ENCODE measurements around the gene SUPT16H. TPM values are rescaled to one million over a fixed set of nuclear protein-coding genes. Genes with fewer than 3 reads are reported as not detected.
"Not testable (repeated sequence)": the region's sequence is repeated elsewhere in the genome, so short reads cannot be mapped to it uniquely, and the experiment has no call there.

SUPT16H gene
- polyA plus RNA-seq, 3 donors from 2014 or later, result 43.2 to 91.2 (median 59.3) TPM

DNA sequence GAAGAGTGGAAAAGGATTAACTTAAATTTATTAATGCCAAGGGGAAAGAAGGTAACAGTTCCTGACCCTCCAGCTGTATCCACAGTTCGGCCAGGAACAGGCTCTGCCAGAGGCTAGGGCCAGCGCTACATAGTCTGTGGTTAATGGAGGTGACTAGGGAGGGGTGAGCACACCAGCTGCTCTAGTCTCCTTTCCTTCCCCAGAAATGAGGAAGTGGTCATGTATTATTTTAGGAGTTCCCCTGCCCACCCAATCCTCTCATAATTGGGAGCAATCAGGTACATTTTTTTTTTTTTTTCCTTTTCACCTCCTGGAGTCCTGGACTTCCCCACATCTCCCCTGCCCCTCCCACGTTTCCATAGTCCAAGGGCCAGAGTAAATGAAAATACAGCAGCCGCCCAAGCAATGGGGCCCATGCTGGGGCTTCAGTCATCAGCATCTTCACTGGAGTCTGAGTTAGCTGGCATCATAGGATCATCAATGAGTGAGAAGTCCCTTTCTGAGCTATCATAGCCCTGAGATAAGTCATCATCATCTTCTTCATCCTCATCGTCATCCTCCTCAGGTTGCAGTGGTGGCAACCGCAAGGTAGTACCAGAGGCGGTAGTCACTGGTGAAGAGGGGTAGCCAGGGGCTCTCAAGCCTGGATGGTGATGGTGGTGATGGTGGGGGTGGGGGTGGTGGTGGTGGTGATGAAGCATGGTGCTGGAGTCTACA, 1.5 kb upstream of the SUPT16H start:
- Mint-ChIP-seq H3K9me3 (no peaks in the 10 kb centered on the region), H3K4me1 (peaks cover 28 to 43% of the 10 kb centered on the region in 2 donors), H3K27ac (peak overlapping the region; percentile 98 to 99 (median 99)), H3K4me3 (peak overlapping the region in 3 of 5 donors; percentile 96 to 97 (median 97)), H3K36me3 (peaks cover 0 to 8% (median 3%) of the 10 kb centered on the region in 3 donors), H3K27me3 (ENCODE audit: low read depth in 3 of 3) (peaks cover 11 to 20% (median 16%) of the 10 kb centered on the region in 3 donors)
- DNase-seq, result no peak

DNA sequence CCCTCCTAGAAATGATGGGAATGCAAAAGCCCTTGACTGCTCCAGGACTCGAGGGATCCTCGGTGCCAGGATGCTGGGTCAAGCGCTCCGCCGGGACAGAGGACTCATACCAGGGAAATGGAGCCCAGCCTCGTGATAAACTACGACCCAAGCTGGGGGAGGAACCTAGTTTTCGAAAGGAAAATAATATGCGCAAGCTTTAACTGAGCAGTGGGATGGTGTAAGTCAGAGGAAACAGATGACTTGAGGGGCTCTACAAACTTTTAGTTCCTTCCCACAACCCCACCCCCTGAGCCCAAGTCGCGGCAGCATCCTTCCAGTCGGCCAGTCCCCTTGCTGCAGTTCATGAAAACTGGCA, 654 bp upstream of the SUPT16H start:
- Mint-ChIP-seq H3K36me3 (peaks cover 0 to 7% (median 3%) of the 10 kb centered on the region in 3 donors), H3K27me3 (ENCODE audit: low read depth in 3 of 3) (peaks cover 11 to 20% (median 16%) of the 10 kb centered on the region in 3 donors), H3K9me3 (no peaks in the 10 kb centered on the region), H3K4me3 (peak overlapping the region; percentile 96 to 100 (median 97)), H3K4me1 (peaks cover 28 to 50% of the 10 kb centered on the region in 2 donors), H3K27ac (peak overlapping the region; percentile 98 to 99 (median 99))
- DNase-seq, result no peak

DNA sequence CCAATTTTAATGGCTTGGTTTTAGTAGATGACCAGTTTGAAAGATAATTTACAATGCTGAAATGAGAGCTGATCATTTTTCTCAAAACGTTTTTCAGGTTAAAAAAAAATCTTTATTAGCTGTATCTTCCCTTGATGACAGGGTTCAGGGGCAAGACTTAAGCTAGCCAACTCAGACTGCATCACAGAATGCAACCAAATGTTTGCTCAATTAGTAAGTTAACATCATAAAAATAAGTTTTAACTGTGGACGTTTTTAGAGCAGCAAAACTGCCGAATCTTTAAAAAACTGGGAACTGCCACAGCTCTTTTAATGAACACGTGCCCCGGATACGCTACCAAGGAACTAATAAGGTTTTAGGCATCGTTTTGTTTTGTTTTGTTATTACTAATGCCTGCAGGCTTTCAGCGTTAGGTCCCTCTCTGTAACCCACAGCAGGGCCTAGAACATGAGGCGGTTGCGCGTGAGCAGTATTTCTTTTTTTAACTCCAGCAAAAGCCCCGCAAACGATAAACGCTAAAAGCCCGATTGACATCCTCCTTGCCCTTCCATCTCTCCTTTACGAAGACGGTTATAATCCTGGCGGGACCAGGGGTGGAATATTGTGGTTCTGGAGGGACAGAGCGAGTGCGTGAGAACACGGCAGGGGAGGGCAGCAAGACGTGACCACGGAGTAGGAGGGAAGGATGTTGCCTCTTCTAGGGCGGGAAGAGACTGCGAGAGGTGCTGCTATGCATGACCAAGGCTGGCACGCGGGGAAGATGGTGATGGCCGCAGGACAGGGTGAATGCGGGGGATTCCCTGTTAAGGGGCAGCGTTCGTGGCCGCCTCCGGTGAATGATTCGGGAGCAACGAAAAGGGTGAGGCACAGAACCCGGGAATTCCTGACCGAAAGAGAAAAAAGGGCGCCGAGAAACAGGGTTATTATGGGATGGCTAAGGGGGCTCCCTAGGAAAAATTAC, 652 bp downstream of the SUPT16H start:
- H3K4me3 Mint-ChIP-seq, result peak overlapping the region; percentile 96 to 100 (median 97)
- peak overlapping the region; percentile 98 to 99 (median 99) for H3K27ac Mint-ChIP-seq
- peaks cover 30 to 59% of the 10 kb centered on the region in 2 donors for H3K4me1 Mint-ChIP-seq
- no peaks in the 10 kb centered on the region for H3K9me3 Mint-ChIP-seq
- peaks cover 0 to 6% (median 0%) of the 10 kb centered on the region in 3 donors for H3K36me3 Mint-ChIP-seq
- peak; percentile 42 to 50 (median 50) for DNase-seq
- H3K27me3 Mint-ChIP-seq (ENCODE audit: low read depth in 3 of 3), result peaks cover 11 to 18% (median 16%) of the 10 kb centered on the region in 3 donors

DNA sequence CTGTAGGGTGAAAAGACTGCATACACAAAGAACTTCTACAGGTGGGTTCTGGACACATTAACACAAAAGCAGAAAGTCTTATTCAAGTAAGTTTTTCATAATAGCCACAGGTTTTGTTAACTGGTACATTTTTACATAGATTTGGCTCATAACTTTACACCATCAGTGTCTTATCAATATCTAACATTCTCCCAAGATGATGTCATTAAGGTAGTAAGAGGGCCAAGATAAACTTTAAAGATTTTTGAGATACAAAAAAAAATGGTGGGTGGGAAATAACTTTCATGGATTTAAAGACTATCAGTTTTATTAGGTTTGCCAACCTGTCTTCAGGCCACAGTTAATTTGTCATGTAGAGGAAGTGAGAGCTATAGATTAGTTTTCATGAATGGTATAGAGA, 1.7 kb downstream of the SUPT16H start:
- Mint-ChIP-seq H3K4me1 (peaks cover 32 to 66% of the 10 kb centered on the region in 2 donors), H3K27me3 (ENCODE audit: low read depth in 3 of 3) (peaks cover 11 to 18% (median 16%) of the 10 kb centered on the region in 3 donors), H3K9me3 (no peaks in the 10 kb centered on the region)

DNA sequence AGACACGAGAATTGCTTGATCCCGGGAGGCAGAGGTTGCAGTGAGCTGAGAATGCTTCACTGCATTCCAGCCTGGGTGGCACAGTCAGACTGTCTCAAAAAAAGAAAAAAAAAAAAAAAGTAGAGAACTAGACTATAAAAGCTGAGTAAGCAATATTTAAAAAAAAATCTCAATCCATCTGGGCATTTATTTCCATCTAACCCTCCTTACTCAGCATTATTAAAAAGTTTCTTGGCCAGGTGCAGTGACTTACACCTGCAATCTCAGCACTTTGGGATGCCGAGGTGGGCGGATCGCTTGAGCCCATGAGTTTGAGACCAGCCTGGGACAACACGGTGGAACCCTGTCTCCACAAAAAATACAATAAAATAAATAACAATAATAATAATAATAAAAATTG, 4.5 kb downstream of the SUPT16H start:
- Mint-ChIP-seq H3K27me3 (ENCODE audit: low read depth in 3 of 3) (peaks cover 10 to 14% (median 12%) of the 10 kb centered on the region in 3 donors), H3K27ac (no peak overlapping the region), H3K4me1 (peaks cover 25 to 72% of the 10 kb centered on the region in 2 donors), H3K4me3 (no peak overlapping the region), H3K36me3 (no peaks in the 10 kb centered on the region), H3K9me3 (no peaks in the 10 kb centered on the region)
- DNase-seq, result no peak

More for the DNA sequence above, 1.7 kb downstream of the SUPT16H start:
- Mint-ChIP-seq H3K36me3 (peaks cover 0 to 4% (median 0%) of the 10 kb centered on the region in 3 donors), H3K4me3 (peak overlapping the region; percentile 96 to 100 (median 97)), H3K27ac (peak overlapping the region; percentile 65 to 99 (median 90))
- DNase-seq, result no peak

DNA sequence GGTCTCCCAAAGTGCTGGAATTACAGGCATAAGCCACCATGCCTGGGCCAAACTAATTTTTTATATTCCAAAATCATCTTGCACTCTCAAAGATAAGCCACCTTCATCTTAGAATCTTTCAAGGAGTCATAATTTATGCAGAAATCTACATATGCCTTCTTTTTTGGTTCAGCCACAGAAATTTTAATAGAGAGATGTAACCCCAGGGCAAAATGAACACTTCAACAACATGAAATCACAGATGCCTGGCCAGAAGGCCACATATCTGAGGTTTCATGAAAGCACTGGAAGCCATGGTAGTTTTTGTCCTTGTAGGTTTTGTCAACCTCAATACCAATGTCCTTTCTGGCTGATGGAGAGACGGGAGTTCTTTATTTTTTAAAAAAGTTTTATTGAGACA, 9.8 kb downstream of the SUPT16H start:
- Mint-ChIP-seq H3K36me3 (peaks cover 12 to 24% (median 13%) of the 10 kb centered on the region in 3 donors), H3K4me3 (no peak overlapping the region), H3K27me3 (ENCODE audit: low read depth in 3 of 3) (no peaks in the 10 kb centered on the region), H3K9me3 (no peaks in the 10 kb centered on the region), H3K27ac (no peak overlapping the region), H3K4me1 (peaks cover 3 to 30% of the 10 kb centered on the region in 2 donors)
- DNase-seq, result no peak

DNA sequence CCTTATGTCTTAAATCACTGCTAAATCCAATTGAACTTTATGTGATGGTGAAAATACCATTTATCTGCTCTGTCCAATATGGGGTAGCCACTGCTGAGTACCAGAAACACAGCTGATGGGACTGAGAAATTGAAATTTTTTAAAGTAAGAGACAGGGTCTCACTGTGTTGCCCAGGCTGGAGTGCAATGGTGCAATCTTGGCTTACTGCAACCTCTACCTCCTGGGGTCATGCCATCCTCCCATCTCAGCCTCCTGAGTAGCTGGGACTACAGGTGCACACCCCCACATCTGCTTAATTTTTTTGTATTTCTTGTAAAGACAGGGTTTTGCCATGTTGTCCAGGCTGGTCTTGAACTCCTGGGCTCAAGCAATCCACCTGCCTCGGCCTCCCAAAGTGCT, 11.0 kb downstream of the SUPT16H start:
- Mint-ChIP-seq H3K36me3 (peaks cover 16 to 30% (median 17%) of the 10 kb centered on the region in 3 donors), H3K4me1 (peaks cover 0 to 18% of the 10 kb centered on the region in 2 donors)
- H3K9me3 Mint-ChIP-seq; H3K27me3 Mint-ChIP-seq (ENCODE audit: low read depth in 3 of 3); H3K4me3 Mint-ChIP-seq; DNase-seq; H3K27ac Mint-ChIP-seq: not testable (repeated sequence)

DNA sequence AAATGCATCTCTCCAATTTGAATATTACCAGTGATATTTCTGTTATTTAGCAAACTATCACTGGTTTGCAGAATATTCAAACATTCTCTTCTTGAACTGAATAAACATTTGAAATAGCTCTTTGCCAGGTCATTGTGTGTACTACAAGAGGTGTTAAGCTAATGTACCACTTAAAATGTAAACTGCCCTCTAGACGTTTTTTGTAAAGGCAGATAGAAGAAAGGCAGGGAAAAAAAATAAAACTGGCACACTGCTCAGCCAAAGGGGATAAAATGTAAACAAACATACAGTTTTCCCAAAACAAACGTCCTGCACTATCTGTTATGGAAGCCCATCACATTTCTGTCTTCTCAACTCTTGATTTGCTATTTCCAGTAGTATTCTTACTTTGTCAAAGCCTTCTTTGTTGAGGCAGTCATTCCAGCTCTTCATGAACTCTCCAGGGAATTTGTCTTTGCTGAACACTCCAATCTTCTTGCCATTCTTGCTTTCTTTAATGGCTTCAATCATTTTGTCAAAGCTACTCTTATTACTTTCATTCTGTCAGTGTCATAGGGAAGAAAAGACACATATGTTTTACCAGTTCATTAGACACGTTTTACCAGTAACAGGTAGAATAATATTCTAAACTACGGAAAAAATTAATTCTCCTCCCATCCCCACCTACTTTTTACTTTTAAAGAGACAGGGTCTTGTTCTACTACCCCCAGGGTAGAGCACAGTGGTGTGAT, 13.7 kb downstream of the SUPT16H start:
- Mint-ChIP-seq H3K4me3 (no peak overlapping the region), H3K4me1 (peaks cover 2 to 11% of the 10 kb centered on the region in 2 donors), H3K27me3 (ENCODE audit: low read depth in 3 of 3) (no peaks in the 10 kb centered on the region), H3K36me3 (peaks cover 18 to 52% (median 24%) of the 10 kb centered on the region in 3 donors), H3K27ac (no peak overlapping the region), H3K9me3 (no peaks in the 10 kb centered on the region)
- DNase-seq, result no peak

DNA sequence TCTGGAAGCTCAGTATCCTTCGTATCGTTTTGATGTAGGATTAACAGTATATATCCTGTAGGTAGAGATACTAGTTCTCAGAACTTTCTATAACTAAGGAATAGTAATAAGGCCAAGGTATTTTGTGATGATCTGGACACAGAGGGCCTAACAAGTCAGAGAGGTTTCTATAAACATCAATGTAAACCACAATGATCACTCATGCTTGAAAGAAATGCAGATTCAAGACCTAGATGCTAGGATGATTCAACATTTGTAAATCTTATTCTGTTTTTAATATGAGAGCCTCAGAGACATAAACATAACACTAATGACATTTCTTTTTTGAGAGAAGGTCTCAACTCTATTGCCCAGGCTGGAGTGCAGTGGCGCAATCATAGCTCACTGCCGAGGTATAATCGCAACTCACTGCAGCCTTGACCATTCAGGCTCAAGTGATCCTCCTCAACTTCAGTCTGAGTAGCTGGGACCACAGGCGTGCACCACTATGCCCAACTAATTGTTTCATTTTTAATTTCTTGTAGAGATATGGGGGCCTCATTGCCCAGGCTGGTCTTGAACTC, 16.2 kb downstream of the SUPT16H start:
- no peak overlapping the region for H3K4me3 Mint-ChIP-seq
- no peaks in the 10 kb centered on the region for H3K27me3 Mint-ChIP-seq (ENCODE audit: low read depth in 3 of 3)
- H3K36me3 Mint-ChIP-seq, result peaks cover 33 to 73% (median 38%) of the 10 kb centered on the region in 3 donors
- no peaks in the 10 kb centered on the region for H3K9me3 Mint-ChIP-seq
- H3K27ac Mint-ChIP-seq, result no peak overlapping the region
- DNase-seq, result no peak
- H3K4me1 Mint-ChIP-seq, result peaks cover 2 to 11% of the 10 kb centered on the region in 2 donors

DNA sequence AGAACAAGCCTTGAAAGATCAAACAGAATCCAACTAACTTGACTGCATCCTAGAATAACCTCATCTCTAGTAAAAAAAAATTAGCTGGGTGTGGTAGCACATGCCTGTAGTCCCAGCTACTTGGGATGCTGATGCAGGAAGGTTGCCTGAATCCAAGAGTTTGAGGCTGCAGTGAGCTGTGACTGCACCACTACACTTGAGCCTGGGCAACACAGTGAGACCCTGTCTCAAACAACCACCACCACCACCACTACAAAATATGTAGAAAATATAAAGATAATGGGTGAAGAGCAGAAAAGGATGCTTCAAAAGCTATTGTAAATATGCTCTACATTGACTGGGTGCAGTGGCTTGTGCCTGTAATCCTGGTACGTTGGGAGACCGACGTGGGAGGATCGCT, 27.3 kb downstream of the SUPT16H start:
- H3K36me3 Mint-ChIP-seq, result peaks cover 44 to 78% (median 59%) of the 10 kb centered on the region in 3 donors
- no peaks in the 10 kb centered on the region for H3K4me1 Mint-ChIP-seq
- H3K27ac Mint-ChIP-seq, result no peak overlapping the region
- H3K9me3 Mint-ChIP-seq, result no peaks in the 10 kb centered on the region
- no peak for DNase-seq
- no peaks in the 10 kb centered on the region for H3K27me3 Mint-ChIP-seq (ENCODE audit: low read depth in 3 of 3)
- H3K4me3 Mint-ChIP-seq, result no peak overlapping the region

DNA sequence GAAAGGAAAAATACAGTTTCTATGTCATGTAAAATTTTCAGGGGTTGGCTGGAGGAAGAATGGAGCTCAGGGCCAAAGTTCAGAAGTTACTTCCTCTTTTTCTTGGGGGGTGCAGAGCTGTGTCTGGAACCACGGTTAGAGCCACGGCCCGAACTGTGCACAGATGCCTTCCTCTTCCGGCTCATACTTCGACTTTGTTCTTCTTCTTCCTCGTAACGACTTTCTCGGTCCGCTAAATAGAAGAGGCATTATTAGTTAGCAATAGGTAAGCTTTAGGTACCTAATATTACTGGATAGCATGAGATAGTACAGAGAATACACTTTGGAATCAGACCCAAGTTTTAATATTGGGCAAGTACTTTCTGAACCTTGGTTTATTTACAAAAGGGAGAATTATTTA, 31.2 kb downstream of the SUPT16H start:
- H3K27ac Mint-ChIP-seq, result peak overlapping the region in 4 of 6 donors; percentile 30 to 80 (median 36)
- H3K4me1 Mint-ChIP-seq, result no peaks in the 10 kb centered on the region
- H3K36me3 Mint-ChIP-seq, result peaks cover 37 to 47% (median 40%) of the 10 kb centered on the region in 3 donors
- no peaks in the 10 kb centered on the region for H3K9me3 Mint-ChIP-seq
- no peak for DNase-seq
- no peak overlapping the region for H3K4me3 Mint-ChIP-seq
- H3K27me3 Mint-ChIP-seq (ENCODE audit: low read depth in 3 of 3), result no peaks in the 10 kb centered on the region

DNA sequence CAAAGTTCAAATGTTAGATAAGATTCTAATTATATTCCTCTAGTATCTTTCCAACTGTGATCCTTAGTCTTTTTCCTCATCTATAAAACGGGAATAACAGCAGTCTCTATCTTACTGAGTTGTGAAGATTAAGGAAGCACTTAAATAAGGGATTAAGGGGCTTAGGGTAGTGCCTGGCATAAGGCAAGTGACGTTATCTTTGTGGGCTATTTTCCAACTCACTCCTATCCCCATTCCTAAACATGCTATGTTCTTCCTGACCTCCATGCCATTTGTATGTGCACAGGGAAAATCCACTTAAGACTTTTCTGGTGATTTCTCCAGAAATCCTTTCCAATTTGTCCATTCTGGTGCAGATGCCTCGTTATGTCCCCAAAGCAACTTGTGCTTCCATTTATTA, 33.3 kb downstream of the SUPT16H start:
- no peak overlapping the region for H3K4me3 Mint-ChIP-seq
- no peaks in the 10 kb centered on the region for H3K9me3 Mint-ChIP-seq
- no peak for DNase-seq
- no peaks in the 10 kb centered on the region for H3K4me1 Mint-ChIP-seq
- H3K36me3 Mint-ChIP-seq, result peaks cover 25 to 34% (median 26%) of the 10 kb centered on the region in 3 donors
- peaks cover 0 to 1% (median 0%) of the 10 kb centered on the region in 3 donors for H3K27me3 Mint-ChIP-seq (ENCODE audit: low read depth in 3 of 3)
- peak overlapping the region in 2 of 6 donors; percentile 8 to 11 for H3K27ac Mint-ChIP-seq

DNA sequence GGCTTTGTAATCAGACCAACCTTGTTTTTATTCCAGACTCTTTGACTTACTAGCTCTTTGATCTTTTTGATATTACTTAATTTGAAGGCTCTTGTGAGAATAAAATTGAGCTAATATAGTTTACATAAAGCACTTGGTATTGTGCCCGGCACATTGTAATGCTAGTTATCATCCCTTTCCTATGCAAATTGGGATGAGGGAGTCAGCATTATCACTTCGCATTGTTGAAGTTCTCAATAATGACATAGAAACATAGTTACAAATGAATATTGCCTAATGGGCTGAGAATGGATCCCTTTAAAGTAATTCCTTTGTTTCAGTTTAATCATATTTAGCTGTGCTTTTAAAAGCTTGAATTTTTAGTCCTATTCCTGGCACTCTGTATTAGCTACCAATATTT, 36.6 kb downstream of the SUPT16H start:
- no peaks in the 10 kb centered on the region for H3K9me3 Mint-ChIP-seq
- peaks cover 5 to 11% (median 6%) of the 10 kb centered on the region in 3 donors for H3K36me3 Mint-ChIP-seq
- no peak overlapping the region for H3K4me3 Mint-ChIP-seq
- H3K4me1 Mint-ChIP-seq, result peaks cover 3 to 5% of the 10 kb centered on the region in 2 donors
- H3K27me3 Mint-ChIP-seq (ENCODE audit: low read depth in 3 of 3), result peaks cover 0 to 2% (median 1%) of the 10 kb centered on the region in 3 donors
- H3K27ac Mint-ChIP-seq, result no peak overlapping the region
- DNase-seq, result no peak
